NCI-H69 (cell line): Measurements from ENCODE around the gene PGM3.

ENCODE experiments used
- DNase-seq: peaks from one replicate; lab custom pipeline; 2025; lab: John Stamatoyannopoulos, UW

The PGM3 gene

GRCh38 chr6:83119742-83120300 is 73.2 kb downstream of the PGM3 start:
- no peak for DNase-seq

- no peak for DNase-seq
Observed at GRCh38 chr6:83117802-83118201, 75.3 kb downstream of the PGM3 start.
